ENCODE measurements around the gene CSNK1A1L.

DNA sequence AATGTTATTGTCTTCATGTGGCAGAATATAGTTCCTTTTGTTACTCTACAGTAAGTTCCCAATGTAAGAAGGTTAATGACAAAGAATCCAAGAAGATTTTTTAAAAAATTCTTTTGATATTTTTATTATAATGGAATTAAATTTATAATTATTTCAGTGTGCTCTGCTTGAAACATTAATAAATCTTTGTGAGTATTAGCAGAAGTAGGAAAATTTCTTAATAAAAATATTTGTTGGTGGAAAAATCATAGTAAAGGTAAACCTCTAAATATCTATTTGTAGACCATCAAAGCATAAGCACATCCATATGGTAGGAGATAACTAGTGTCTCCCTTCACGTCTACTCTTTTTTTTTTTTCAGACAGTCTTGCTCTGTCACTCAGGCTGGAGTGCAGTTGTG is 4.3 kb downstream of the CSNK1A1L start:
- TF ChIP-seq, protein P1, sequence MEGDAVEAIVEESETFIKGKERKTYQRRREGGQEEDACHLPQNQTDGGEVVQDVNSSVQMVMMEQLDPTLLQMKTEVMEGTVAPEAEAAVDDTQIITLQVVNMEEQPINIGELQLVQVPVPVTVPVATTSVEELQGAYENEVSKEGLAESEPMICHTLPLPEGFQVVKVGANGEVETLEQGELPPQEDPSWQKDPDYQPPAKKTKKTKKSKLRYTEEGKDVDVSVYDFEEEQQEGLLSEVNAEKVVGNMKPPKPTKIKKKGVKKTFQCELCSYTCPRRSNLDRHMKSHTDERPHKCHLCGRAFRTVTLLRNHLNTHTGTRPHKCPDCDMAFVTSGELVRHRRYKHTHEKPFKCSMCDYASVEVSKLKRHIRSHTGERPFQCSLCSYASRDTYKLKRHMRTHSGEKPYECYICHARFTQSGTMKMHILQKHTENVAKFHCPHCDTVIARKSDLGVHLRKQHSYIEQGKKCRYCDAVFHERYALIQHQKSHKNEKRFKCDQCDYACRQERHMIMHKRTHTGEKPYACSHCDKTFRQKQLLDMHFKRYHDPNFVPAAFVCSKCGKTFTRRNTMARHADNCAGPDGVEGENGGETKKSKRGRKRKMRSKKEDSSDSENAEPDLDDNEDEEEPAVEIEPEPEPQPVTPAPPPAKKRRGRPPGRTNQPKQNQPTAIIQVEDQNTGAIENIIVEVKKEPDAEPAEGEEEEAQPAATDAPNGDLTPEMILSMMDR (IDR thresholded peaks at IDR 0.05) = no peak
- no peak for TF ChIP-seq EP300 (IDR thresholded peaks at IDR 0.05)
- TF ChIP-seq POLR2A (IDR thresholded peaks at IDR 0.05) = no peak
- TF ChIP-seq POLR2AphosphoS5 (IDR thresholded peaks at IDR 0.05) = no peak
